Keratinocyte (primary cell): Measurements from ENCODE around the gene XRCC1. TPM values are rescaled to one million over a fixed set of nuclear protein-coding genes. Genes with fewer than 3 reads are reported as not detected.
A peak's percentile ranks its signal among the peaks of the same experiment; 100 is the strongest.

ENCODE experiments used
- DNase-seq: peaks from one replicate; pipeline ENCODE4 v3.0.0-alpha.2; 2011; ENCODE audit warnings: low read depth, missing footprints, low spot score
- FAIRE-seq: peaks from 2 replicates; lab custom pipeline; 2011; peaks lifted over from hg19 to GRCh38; lab: Jason Lieb, UNC
- H2AFZ ChIP-seq: 2 replicates; pipeline ENCODE4 v1.6.0; 2012; ENCODE audit warnings: low read length, control low read depth, inconsistent platforms; ENCODE audit not compliant: control insufficient read depth
- H3K27ac ChIP-seq: 2 replicates; pipeline ENCODE4 v1.5.1; 2011; ENCODE audit warnings: low read length; ENCODE audit not compliant: control insufficient read depth, insufficient read depth
- H3K27me3 ChIP-seq: 3 replicates; pipeline ENCODE4 v1.6.0; 2011; ENCODE audit warnings: low read length; ENCODE audit not compliant: control insufficient read depth, insufficient read depth; ENCODE audit errors: extremely low read depth
- H3K36me3 ChIP-seq, 2 experiments: 2 replicates in 1 of 2; 3 replicates in 1 of 2; pipeline ENCODE4 v1.5.1; 2011; ENCODE audit warnings: low read length in 2 of 2, mild to moderate bottlenecking in 1 of 2; ENCODE audit not compliant: control insufficient read depth in 2 of 2, insufficient read depth in 2 of 2; ENCODE audit errors: extremely low read depth in 1 of 2
- H3K4me1 ChIP-seq: 3 replicates; pipeline ENCODE4 v1.5.1; 2011; ENCODE audit warnings: low read length; ENCODE audit not compliant: control insufficient read depth, insufficient read depth; ENCODE audit errors: extremely low read depth
- H3K4me2 ChIP-seq: 3 replicates; pipeline ENCODE4 v1.6.0; 2011; ENCODE audit warnings: low read depth, low read length; ENCODE audit not compliant: control insufficient read depth, insufficient read depth; ENCODE audit errors: extremely low read depth
- H3K4me3 ChIP-seq, 3 experiments: fragments of 200-600 bp in 1 of 3; sonication (generic) in 1 of 3; 2 replicates in 2 of 3; 3 replicates in 1 of 3; pipeline ENCODE4 v1.5.1; 2011 to 2016; ENCODE audit warnings: low read length in 3 of 3, mild to moderate bottlenecking in 3 of 3, control low read depth in 2 of 3, inconsistent platforms in 1 of 3, low read depth in 1 of 3, mixed read lengths in 1 of 3, mixed run types in 1 of 3, moderate library complexity in 1 of 3; ENCODE audit not compliant: control insufficient read depth in 2 of 3, insufficient read depth in 2 of 3; ENCODE audit errors: extremely low read depth in 1 of 3
- H3K79me2 ChIP-seq: 2 replicates; pipeline ENCODE4 v1.6.0; 2012; ENCODE audit warnings: low read length; ENCODE audit not compliant: control insufficient read depth, insufficient read depth
- H3K9ac ChIP-seq: 3 replicates; pipeline ENCODE4 v1.6.0; 2011; ENCODE audit warnings: low read length; ENCODE audit not compliant: control insufficient read depth, insufficient read depth; ENCODE audit errors: extremely low read depth
- H3K9me1 ChIP-seq: 3 replicates; pipeline ENCODE4 v1.6.0; 2011; ENCODE audit warnings: low read length; ENCODE audit not compliant: control insufficient read depth, insufficient read depth; ENCODE audit errors: extremely low read depth
- H3K9me3 ChIP-seq: 2 replicates; pipeline ENCODE4 v1.5.1; 2012; ENCODE audit warnings: low read depth, low read length; ENCODE audit not compliant: control insufficient read depth
- H4K20me1 ChIP-seq: 3 replicates; pipeline ENCODE4 v1.6.0; 2011; ENCODE audit warnings: low read length; ENCODE audit not compliant: control insufficient read depth, insufficient read depth; ENCODE audit errors: extremely low read depth
- EZH2 ChIP-seq: IDR thresholded peaks from one replicate; pipeline ENCODE4 v1.6.1; 2012; ENCODE audit warnings: inconsistent platforms, mild to moderate bottlenecking, low read length, moderate library complexity
- dilution Hi-C: fragments of 300-500 bp; cut with MboI; formaldehyde crosslinking; loops from one replicate; pipeline ENCODE4 v1.7.0; 2020; ENCODE audit warnings: low sequenced_read_pairs; ENCODE audit not compliant: extremely low pct_ligation_motif_present
- polyA plus RNA-seq, 5 experiments: library from polyadenylated mRNA; depleted of rRNA in 3 of 5; stranded (reverse) in 3 of 5; stranded (forward) in 1 of 5; unstranded in 1 of 5; fragments of >200 nt; gene quantifications; 1 replicate in 1 of 5; 2 replicates in 3 of 5; 3 replicates in 1 of 5; pipeline versions ENCODE4 v1.2.1 to v1.2.3, GENCODE V29; 2011 to 2012; ENCODE audit warnings: missing spikeins in 2 of 5, low read depth in 1 of 5, low replicate concordance in 1 of 5
- TF ChIP-seq, protein P1 (sequence below), 3 experiments: IDR thresholded peaks in 1 of 3; conservative IDR thresholded peaks in 1 of 3; optimal IDR thresholded peaks in 1 of 3; 2 replicates in 2 of 3; 3 replicates in 1 of 3; pipeline versions ENCODE3 to v1.5.1; 2011; ENCODE audit warnings: low read length in 3 of 3, mild to moderate bottlenecking in 3 of 3, moderate library complexity in 2 of 3, control low read depth in 1 of 3, inconsistent platforms in 1 of 3; ENCODE audit not compliant: insufficient read depth in 2 of 3; ENCODE audit errors: extremely low read depth in 1 of 3

XRCC1 gene
- polyA plus RNA-seq, 1 donor (not counting 4 experiments of a cell fraction or from before 2014, with no cell fraction given), result 16.3 TPM

DNA sequence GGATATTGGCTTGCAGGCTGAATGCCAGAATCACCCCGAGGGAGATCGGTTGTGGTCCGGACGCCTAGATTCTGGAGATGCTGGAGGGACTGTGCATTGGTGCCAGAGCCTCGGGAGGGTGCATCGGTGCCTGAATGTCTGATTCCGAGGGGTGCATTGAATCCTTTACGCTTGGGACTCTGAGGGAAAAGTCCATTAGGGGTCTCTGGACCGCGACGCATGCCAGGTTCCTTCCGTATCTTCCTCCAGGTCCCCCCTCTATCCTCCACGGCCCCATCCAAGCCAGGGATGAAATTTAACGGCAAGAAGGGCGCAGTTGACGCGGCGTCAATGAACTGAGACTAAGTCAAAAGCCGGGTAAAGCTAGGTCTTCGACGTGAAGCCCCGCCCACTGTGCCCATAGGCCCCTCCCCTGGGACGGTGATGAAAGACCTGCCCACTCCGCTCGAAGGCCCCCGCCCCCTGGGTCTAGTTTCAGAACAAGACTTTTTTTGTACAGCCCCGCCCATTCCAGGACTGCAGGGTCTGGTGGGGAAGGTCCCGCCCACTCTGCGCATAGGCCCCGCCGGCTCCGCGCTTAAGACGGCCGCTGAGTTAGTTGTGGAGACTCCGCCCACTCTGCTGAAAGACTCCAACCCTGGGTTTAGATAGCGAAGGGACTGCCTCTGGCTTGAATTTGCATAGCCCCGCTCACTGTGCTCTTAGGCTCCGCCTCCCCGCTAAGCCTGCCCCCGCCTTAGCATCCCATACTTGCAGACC is 41.6 kb downstream of the XRCC1 start:
- no peaks in the 10 kb centered on the region for H3K9me3 ChIP-seq
- peak; percentile 91 for FAIRE-seq
- peak overlapping the region; percentile 40 to 82 (median 78) for H3K4me3 ChIP-seq
- H4K20me1 ChIP-seq, result no peaks in the 10 kb centered on the region
- dilution Hi-C loops, result no loop called here
- peak overlapping the region; percentile 96 for H3K4me2 ChIP-seq
- TF ChIP-seq, protein P1, sequence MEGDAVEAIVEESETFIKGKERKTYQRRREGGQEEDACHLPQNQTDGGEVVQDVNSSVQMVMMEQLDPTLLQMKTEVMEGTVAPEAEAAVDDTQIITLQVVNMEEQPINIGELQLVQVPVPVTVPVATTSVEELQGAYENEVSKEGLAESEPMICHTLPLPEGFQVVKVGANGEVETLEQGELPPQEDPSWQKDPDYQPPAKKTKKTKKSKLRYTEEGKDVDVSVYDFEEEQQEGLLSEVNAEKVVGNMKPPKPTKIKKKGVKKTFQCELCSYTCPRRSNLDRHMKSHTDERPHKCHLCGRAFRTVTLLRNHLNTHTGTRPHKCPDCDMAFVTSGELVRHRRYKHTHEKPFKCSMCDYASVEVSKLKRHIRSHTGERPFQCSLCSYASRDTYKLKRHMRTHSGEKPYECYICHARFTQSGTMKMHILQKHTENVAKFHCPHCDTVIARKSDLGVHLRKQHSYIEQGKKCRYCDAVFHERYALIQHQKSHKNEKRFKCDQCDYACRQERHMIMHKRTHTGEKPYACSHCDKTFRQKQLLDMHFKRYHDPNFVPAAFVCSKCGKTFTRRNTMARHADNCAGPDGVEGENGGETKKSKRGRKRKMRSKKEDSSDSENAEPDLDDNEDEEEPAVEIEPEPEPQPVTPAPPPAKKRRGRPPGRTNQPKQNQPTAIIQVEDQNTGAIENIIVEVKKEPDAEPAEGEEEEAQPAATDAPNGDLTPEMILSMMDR (optimal IDR thresholded peaks at IDR 0.05 in 1 of 3, IDR thresholded peaks at IDR 0.05 in 1 of 3, conservative IDR thresholded peaks at IDR 0.05 in 1 of 3; ENCODE audit: extremely low read depth in 1 of 3, insufficient read depth in 2 of 3, low read length in 3 of 3), result no peak
- no peak for TF ChIP-seq EZH2
- peaks cover 0 to under 1% of the 10 kb centered on the region in 2 experiments for H3K36me3 ChIP-seq
- H3K27me3 ChIP-seq, result no peaks in the 10 kb centered on the region
- H3K27ac ChIP-seq, result peak overlapping the region; percentile 75
- peak; percentile 97 for DNase-seq
- H3K9me1 ChIP-seq, result no peaks in the 10 kb centered on the region
- H3K9ac ChIP-seq, result peak overlapping the region; percentile 70
- H2AFZ ChIP-seq, result peak overlapping the region; percentile 82
- H3K79me2 ChIP-seq, result no peaks in the 10 kb centered on the region
- H3K4me1 ChIP-seq, result peaks cover 21% of the 10 kb centered on the region

DNA sequence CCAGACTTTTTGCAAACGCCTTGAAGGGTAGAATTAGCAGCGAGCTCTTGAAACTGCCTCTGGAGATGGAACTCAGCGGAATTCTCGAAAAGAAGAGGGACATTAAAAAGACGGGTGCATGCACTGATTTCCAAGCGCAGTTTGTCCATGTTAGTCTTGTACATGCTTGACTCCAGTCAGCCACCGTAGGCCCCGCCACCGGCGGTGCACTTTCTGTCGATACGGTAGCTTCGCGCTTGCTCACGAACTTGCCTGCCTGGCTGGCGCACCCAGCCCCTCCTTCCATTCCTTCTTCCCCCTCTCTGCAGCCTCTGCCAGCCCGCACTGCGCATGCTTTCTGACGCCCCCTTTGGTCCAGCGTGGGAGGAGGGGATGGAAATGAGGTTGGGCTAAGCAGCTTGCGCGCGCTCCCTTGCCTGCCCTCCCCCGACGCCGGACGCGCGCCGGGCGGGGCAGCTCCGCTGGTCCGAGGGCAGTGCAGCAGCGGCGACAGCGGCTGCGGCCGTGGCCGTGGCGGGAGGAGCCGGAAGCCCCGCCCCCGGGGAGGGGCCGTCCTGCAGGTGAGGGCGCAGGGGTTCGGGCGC is 42.3 kb downstream of the XRCC1 start, which contains the start of gene ZNF575:
ZNF575 (plus strand) TSS at position 227 of the 584 bp plus-strand sequence. CDS start 1,235 bp downstream, outside the sequence.
- dilution Hi-C loops, result no loop called here
- DNase-seq (no peak), FAIRE-seq (peak; percentile 93)

More for the DNA sequence above, 42.3 kb downstream of the XRCC1 start, which contains the start of gene ZNF575:
- Histone ChIP-seq H3K4me1 (peaks cover 25% of the 10 kb centered on the region), H2AFZ (peak within 1 kb of the TSS; percentile 82), H3K27ac (peak within 1 kb of the TSS; percentile 75), H3K36me3 (no peaks in the 10 kb centered on the region), H3K27me3 (no peaks in the 10 kb centered on the region), H4K20me1 (no peaks in the 10 kb centered on the region), H3K4me3 (peak within 1 kb of the TSS; percentile 40 to 82 (median 78)), H3K79me2 (no peaks in the 10 kb centered on the region), H3K4me2 (peak within 1 kb of the TSS; percentile 96), H3K9me1 (no peaks in the 10 kb centered on the region), H3K9ac (peak within 1 kb of the TSS; percentile 70), H3K9me3 (no peaks in the 10 kb centered on the region)
- TF ChIP-seq, protein P1 (optimal IDR thresholded peaks at IDR 0.05 in 1 of 3, IDR thresholded peaks at IDR 0.05 in 1 of 3, conservative IDR thresholded peaks at IDR 0.05 in 1 of 3; ENCODE audit: extremely low read depth in 1 of 3, insufficient read depth in 2 of 3, low read length in 3 of 3), result no peak
- TF ChIP-seq EZH2, result no peak
